HCT116 (cell line): ENCODE results near the gene ZMYM4. TPM values are rescaled to one million over a fixed set of nuclear protein-coding genes. Genes with fewer than 3 reads are reported as not detected.

Experiments used
- ATAC-seq: fragments of 200-7000 bp; cut with Tn5 transposase; 2 replicates; pipeline ENCODE4 v1.9.1; 2020; ENCODE audit warnings: mild to moderate bottlenecking, moderate library complexity
- BruUV-seq: library from RNA; stranded (reverse); fragments of 400-500 nt; replicated peaks from 2 replicates; lab custom pipeline; 2021; lab: Mats Ljungman, UMichigan
- CTCF ChIA-PET: fragments of 300-600 bp; sonication (Branson Sonifier 250); formaldehyde crosslinking; loops from one replicate; lab custom pipeline; 2021; ENCODE audit warnings: antibody characterized with exemption; lab: Charles Lee
- POLR2A ChIA-PET: fragments of 300-600, 350-600 bp; sonication (Branson Sonifier 250); formaldehyde crosslinking; loops from one replicate; lab custom pipeline; 2021; ENCODE audit warnings: antibody characterized with exemption; lab: Charles Lee
- RAD21 ChIA-PET, 2 experiments: fragments of 300-600 bp; sonication (Branson Sonifier 250); formaldehyde crosslinking; loops; one replicate each; lab custom pipeline; 2023; ENCODE audit warnings: low total read pairs in 2 of 2; ENCODE audit not compliant: uncharacterized antibody in 2 of 2, unreplicated experiment in 2 of 2, low non-redundant PET in 1 of 2; lab: Charles Lee
- DNase-seq: peaks from one replicate; pipeline ENCODE4 v3.0.0-alpha.2; 2010; ENCODE audit warnings: low read depth, low spot score
- H2AFZ ChIP-seq: fragments of 200-600 bp; shearing (Covaris generic), sonication (generic); 2 replicates; pipeline ENCODE4 v1.6.1; 2017; ENCODE audit warnings: low read depth, mixed run types, mixed read lengths, antibody characterized with exemption, low read length; ENCODE audit not compliant: poor library complexity, severe bottlenecking
- H3K27ac ChIP-seq: 2 replicates; pipeline ENCODE4 v1.5.1; 2012; ENCODE audit warnings: low read depth, low read length
- H3K27me3 ChIP-seq: fragments of 200-600 bp; sonication (generic); 2 replicates; pipeline ENCODE4 v1.6.1; 2016; ENCODE audit warnings: mixed run types, low read length, mixed read lengths; ENCODE audit not compliant: insufficient read depth
- H3K36me3 ChIP-seq, 2 experiments: fragments of 200-500 bp in 1 of 2; fragments of 200-600 bp in 1 of 2; sonication (Bioruptor generic) in 1 of 2; sonication (generic) in 1 of 2; 2 replicates each; pipeline versions ENCODE4 v1.5.1 to v1.6.1; 2014 to 2016; ENCODE audit warnings: low read length in 2 of 2, inconsistent platforms in 1 of 2, mixed read lengths in 1 of 2, mixed run types in 1 of 2; ENCODE audit not compliant: insufficient read depth in 2 of 2, control insufficient read depth in 1 of 2
- H3K4me1 ChIP-seq, 2 experiments: fragments of 200-600 bp in 1 of 2; sonication (generic) in 1 of 2; 2 replicates each; pipeline versions ENCODE4 v1.5.1 to v1.6.1; 2012 to 2017; ENCODE audit warnings: low read length in 2 of 2, inconsistent platforms in 1 of 2, mild to moderate bottlenecking in 1 of 2, mixed read lengths in 1 of 2, mixed run types in 1 of 2, moderate library complexity in 1 of 2; ENCODE audit not compliant: insufficient read depth in 2 of 2, control insufficient read depth in 1 of 2
- H3K4me2 ChIP-seq: fragments of 200-600 bp; sonication (generic); 2 replicates; pipeline ENCODE4 v1.6.1; 2017; ENCODE audit warnings: mixed run types, low read length, mixed read lengths
- H3K4me3 ChIP-seq, 2 experiments: fragments of 200-600 bp in 1 of 2; sonication (generic) in 1 of 2; replicated peaks in 1 of 2; 2 replicates each; pipeline ENCODE4 v1.5.1; 2011 to 2016; ENCODE audit warnings: low read length in 2 of 2, control low read depth in 1 of 2, low read depth in 1 of 2, mild to moderate bottlenecking in 1 of 2, mixed read lengths in 1 of 2, mixed run types in 1 of 2
- H3K79me2 ChIP-seq: fragments of 200-600 bp; sonication (generic); 2 replicates; pipeline ENCODE4 v1.6.1; 2017; ENCODE audit warnings: mild to moderate bottlenecking, mixed run types, low read length, moderate library complexity, mixed read lengths; ENCODE audit not compliant: insufficient read depth
- H3K9ac ChIP-seq: fragments of 200-600 bp; sonication (generic); 2 replicates; pipeline ENCODE4 v1.6.1; 2016; ENCODE audit warnings: low read length, mixed read lengths
- H3K9me2 ChIP-seq: fragments of 200-600 bp; sonication (generic), shearing (Covaris generic); 2 replicates; pipeline ENCODE4 v1.6.1; 2017; ENCODE audit warnings: mixed run types, mild to moderate bottlenecking, moderate library complexity; ENCODE audit not compliant: insufficient read depth
- H3K9me3 ChIP-seq, 2 experiments: fragments of 200-500 bp in 1 of 2; fragments of 200-600 bp in 1 of 2; sonication (Bioruptor generic) in 1 of 2; sonication (generic) in 1 of 2; 2 replicates each; pipeline ENCODE4 v1.6.1; 2014 to 2017; ENCODE audit warnings: low read length in 2 of 2, mixed read lengths in 2 of 2, inconsistent platforms in 1 of 2, low read depth in 1 of 2, mild to moderate bottlenecking in 1 of 2, mixed run types in 1 of 2, moderate library complexity in 1 of 2; ENCODE audit not compliant: control insufficient read depth in 1 of 2, insufficient read depth in 1 of 2
- H4K20me1 ChIP-seq: fragments of 200-600 bp; sonication (generic), shearing (Covaris generic); 2 replicates; pipeline ENCODE4 v1.6.1; 2017; ENCODE audit warnings: mixed run types, mild to moderate bottlenecking, moderate library complexity; ENCODE audit not compliant: insufficient read depth
- CBX3 ChIP-seq: IDR thresholded peaks from 2 replicates; pipeline ENCODE4 v1.6.1; 2012; ENCODE audit warnings: low read depth
- CEBPB ChIP-seq: IDR thresholded peaks from 2 replicates; pipeline ENCODE4 v1.6.1; 2012; ENCODE audit warnings: low read depth
- CTCF ChIP-seq, 3 experiments: fragments of 200-600 bp in 1 of 3; sonication (generic) in 1 of 3; IDR thresholded peaks in 2 of 3; conservative IDR thresholded peaks in 1 of 3; 2 replicates each; pipeline ENCODE4 v1.5.1; 2012 to 2017; ENCODE audit warnings: low read depth in 2 of 3, low read length in 2 of 3, antibody characterized with exemption in 1 of 3, borderline replicate concordance in 1 of 3, control low read depth in 1 of 3, mild to moderate bottlenecking in 1 of 3, mixed read lengths in 1 of 3, mixed run types in 1 of 3, moderate library complexity in 1 of 3; ENCODE audit not compliant: insufficient read depth in 1 of 3
- EZH2phosphoT487 ChIP-seq: fragments of 200-600 bp; IDR thresholded peaks from 2 replicates; pipeline ENCODE4 v1.6.1; 2018; ENCODE audit warnings: antibody characterized with exemption, borderline replicate concordance
- FOSL1 ChIP-seq: IDR thresholded peaks from 2 replicates; pipeline ENCODE4 v1.6.1; 2012; ENCODE audit warnings: low read depth
- JUND ChIP-seq: IDR thresholded peaks from 2 replicates; pipeline ENCODE4 v1.6.1; 2012
- RAD21 ChIP-seq: IDR thresholded peaks from 2 replicates; pipeline ENCODE4 v1.6.1; 2012; ENCODE audit warnings: low read depth, mild to moderate bottlenecking
- REST ChIP-seq: IDR thresholded peaks from 2 replicates; pipeline ENCODE4 v1.6.1; 2012; ENCODE audit warnings: low read depth
- SP1 ChIP-seq: IDR thresholded peaks from 2 replicates; pipeline ENCODE4 v1.6.1; 2012; ENCODE audit warnings: low read depth
- TCF7L2 ChIP-seq: IDR thresholded peaks from 2 replicates; pipeline ENCODE4 v1.7.0; 2011; ENCODE audit warnings: borderline replicate concordance, inconsistent platforms; ENCODE audit not compliant: insufficient read depth, insufficient read length; ENCODE audit errors: extremely low read depth
- ZNF274 ChIP-seq: fragments of 200-500 bp; sonication (Bioruptor generic); IDR thresholded peaks from 2 replicates; pipeline ENCODE4 v1.6.1; 2014; ENCODE audit warnings: mild to moderate bottlenecking, low read depth, low read length, inconsistent platforms
- intact Hi-C: fragments of 100-400 bp; cut with micrococcal nuclease; formaldehyde crosslinking; loops from 2 replicates; pipeline ENCODE4 v1.10.0; 2022
- total RNA-seq: library from RNA; stranded (reverse); gene quantifications from one replicate; pipeline ENCODE4 v1.2.1, GENCODE V29; 2021; ENCODE audit not compliant: unreplicated experiment

Gene ZMYM4
- total RNA-seq, 1 experiment from 2014 or later = 58.0 TPM

- Histone ChIP-seq H3K9me2 (no peaks in the 10 kb centered on the region), H3K4me2 (no peak overlapping the region), H3K27me3 (no peaks in the 10 kb centered on the region), H3K9ac (no peak overlapping the region), H3K27ac (no peak overlapping the region), H2AFZ (no peak overlapping the region), H3K9me3 (no peaks in the 10 kb centered on the region), H3K4me3 (no peak overlapping the region), H4K20me1 (no peaks in the 10 kb centered on the region; the same call in 1 of the 2 replicates), H3K79me2 (peaks cover 26% of the 10 kb centered on the region), H3K4me1 (no peaks in the 10 kb centered on the region), H3K36me3 (no peaks in the 10 kb centered on the region)
- TF ChIP-seq JUND (no peak), FOSL1 (no peak), SP1 (no peak), RAD21 (no peak)
- BruUV-seq = no TSS peak
- CTCF ChIA-PET = no interaction called here
- no peak for ATAC-seq
- no peak for DNase-seq
- POLR2A ChIA-PET = no interaction called here
- intact Hi-C loops = no loop called here
- RAD21 ChIA-PET = no interaction called here
Observed at GRCh38 chr1:35316264-35316663, 47.8 kb downstream of the ZMYM4 start.

GRCh38 chr1:35319988-35320713 lies 51.6 kb downstream of the ZMYM4 start:
- Histone ChIP-seq H3K79me2 (peaks cover 27% of the 10 kb centered on the region), H2AFZ (no peak overlapping the region), H3K9me2 (no peaks in the 10 kb centered on the region), H4K20me1 (no peaks in the 10 kb centered on the region; the same call in 1 of the 2 replicates), H3K27me3 (no peaks in the 10 kb centered on the region), H3K9me3 (no peaks in the 10 kb centered on the region), H3K4me2 (no peak overlapping the region), H3K36me3 (no peaks in the 10 kb centered on the region), H3K4me3 (no peak overlapping the region), H3K4me1 (peaks cover 0 to 9% of the 10 kb centered on the region in 2 experiments; a peak in 2 of 4 replicates), H3K27ac (no peak overlapping the region), H3K9ac (no peak overlapping the region)
- ATAC-seq = no peak
- BruUV-seq = no TSS peak
- ChIA-PET POLR2A (no interaction called here), CTCF (no interaction called here), RAD21 (no interaction called here)
- intact Hi-C loops = no loop called here
- DNase-seq = no peak
- TF ChIP-seq RAD21 (no peak), TCF7L2 (no peak), CTCF (IDR thresholded peaks at IDR 0.05 in 2 of 3, conservative IDR thresholded peaks at IDR 0.05 in 1 of 3; ENCODE audit: borderline replicate concordance in 1 of 3, insufficient read depth in 1 of 3, low read depth in 2 of 3, low read length in 2 of 3) (no peak), REST (no peak), EZH2phosphoT487 (no peak), CBX3 (no peak), FOSL1 (no peak), CEBPB (no peak), ZNF274 (no peak)
